H9 (cell line): Measurements from ENCODE around the gene SCAMP3. TPM values are rescaled to one million over a fixed set of nuclear protein-coding genes. Genes with fewer than 3 reads are reported as not detected.
A peak's percentile ranks its signal among the peaks of the same experiment; 100 is the strongest.

Experiments used
- DNase-seq: peaks from one replicate; pipeline ENCODE4 v3.0.0-alpha.2; 2017
- H2AFZ ChIP-seq: one replicate; pipeline ENCODE4 v1.6.1; 2013; ENCODE audit warnings: mild to moderate bottlenecking, low read length, control low read depth, moderate library complexity
- H2AK5ac ChIP-seq: 2 replicates; pipeline ENCODE4 v1.6.1; 2013; ENCODE audit warnings: low read length, control low read depth, mixed read lengths; ENCODE audit not compliant: insufficient read length
- H2BK120ac ChIP-seq: one replicate; pipeline ENCODE4 v1.6.1; 2013; ENCODE audit warnings: low read depth, mild to moderate bottlenecking, low read length, control low read depth, inconsistent platforms; ENCODE audit not compliant: poor library complexity, severe bottlenecking
- H2BK12ac ChIP-seq: 2 replicates; pipeline ENCODE4 v1.6.1; 2013; ENCODE audit warnings: low read length, control low read depth, mixed read lengths, low read depth; ENCODE audit not compliant: insufficient read length
- H2BK15ac ChIP-seq: 2 replicates; pipeline ENCODE4 v1.6.1; 2013; ENCODE audit warnings: low read depth, low read length, control low read depth
- H2BK20ac ChIP-seq: one replicate; pipeline ENCODE4 v1.6.1; 2013; ENCODE audit warnings: low read depth, mild to moderate bottlenecking, low read length, control low read depth, inconsistent platforms; ENCODE audit not compliant: poor library complexity, severe bottlenecking
- H2BK5ac ChIP-seq: 2 replicates; pipeline ENCODE4 v1.6.1; 2013; ENCODE audit warnings: low read length, control low read depth, mixed read lengths; ENCODE audit not compliant: insufficient read length
- H3K14ac ChIP-seq: 2 replicates; pipeline ENCODE4 v1.6.1; 2013; ENCODE audit warnings: low read length, control low read depth; ENCODE audit not compliant: insufficient read depth
- H3K18ac ChIP-seq: 2 replicates; pipeline ENCODE4 v1.6.1; 2013; ENCODE audit warnings: low read depth, mild to moderate bottlenecking, mixed read lengths, low read length, control low read depth; ENCODE audit not compliant: insufficient read length
- H3K23ac ChIP-seq: 2 replicates; pipeline ENCODE4 v1.6.1; 2013; ENCODE audit warnings: low read length, control low read depth, mixed read lengths, low read depth; ENCODE audit not compliant: insufficient read length
- H3K23me2 ChIP-seq: 2 replicates; pipeline ENCODE4 v1.6.1; 2013; ENCODE audit warnings: low read depth, mild to moderate bottlenecking, mixed read lengths, low read length, control low read depth; ENCODE audit not compliant: insufficient read length, poor library complexity, severe bottlenecking
- H3K27ac ChIP-seq: 2 replicates; pipeline ENCODE4 v1.5.1; 2013; ENCODE audit warnings: low read length, control low read depth, mixed read lengths, low read depth; ENCODE audit not compliant: insufficient read length
- H3K27me3 ChIP-seq: 2 replicates; pipeline ENCODE4 v1.6.1; 2013; ENCODE audit warnings: low read length, control low read depth, inconsistent platforms; ENCODE audit not compliant: insufficient read depth
- H3K4ac ChIP-seq: 2 replicates; pipeline ENCODE4 v1.6.1; 2013; ENCODE audit warnings: low read depth, mild to moderate bottlenecking, control low read depth, inconsistent platforms, low read length, moderate library complexity
- H3K4me1 ChIP-seq: 2 replicates; pipeline ENCODE4 v1.6.1; 2013; ENCODE audit warnings: low read length, control low read depth, inconsistent platforms; ENCODE audit not compliant: insufficient read depth
- H3K4me2 ChIP-seq: 2 replicates; pipeline ENCODE4 v1.6.1; 2013; ENCODE audit warnings: low read length, control low read depth, mixed read lengths; ENCODE audit not compliant: insufficient read length, insufficient read depth
- H3K56ac ChIP-seq: 2 replicates; pipeline ENCODE4 v1.6.1; 2013; ENCODE audit warnings: low read depth, mild to moderate bottlenecking, mixed read lengths, low read length, control low read depth; ENCODE audit not compliant: insufficient read length
- H3K79me1 ChIP-seq: 2 replicates; pipeline ENCODE4 v1.6.1; 2013; ENCODE audit warnings: low read depth, mild to moderate bottlenecking, moderate library complexity, low read length, control low read depth, inconsistent platforms; ENCODE audit not compliant: insufficient read depth, poor library complexity, severe bottlenecking
- H3K79me2 ChIP-seq: 2 replicates; pipeline ENCODE4 v1.6.1; 2013; ENCODE audit warnings: low read length, control low read depth, inconsistent platforms; ENCODE audit not compliant: insufficient read depth
- H3K9ac ChIP-seq: 2 replicates; pipeline ENCODE4 v1.6.1; 2013; ENCODE audit warnings: low read length, control low read depth, mixed read lengths; ENCODE audit not compliant: insufficient read length; ENCODE audit errors: extremely low read depth
- H3K9me3 ChIP-seq: one replicate; pipeline ENCODE4 v1.6.1; 2013; ENCODE audit warnings: low read depth, low read length, inconsistent platforms; ENCODE audit not compliant: control insufficient read depth
- H3T11ph ChIP-seq: one replicate; pipeline ENCODE4 v1.6.1; 2013; ENCODE audit warnings: mild to moderate bottlenecking, low read length, control low read depth, inconsistent platforms
- H4K20me1 ChIP-seq: one replicate; pipeline ENCODE4 v1.6.1; 2013; ENCODE audit not compliant: control insufficient read depth, insufficient read length, insufficient read depth
- H4K5ac ChIP-seq: 2 replicates; pipeline ENCODE4 v1.6.1; 2013; ENCODE audit warnings: low read depth, mild to moderate bottlenecking, mixed read lengths, low read length, control low read depth; ENCODE audit not compliant: insufficient read length
- H4K8ac ChIP-seq: replicated peaks from 2 replicates; pipeline ENCODE4 v1.6.1; 2013; ENCODE audit warnings: low read length, control low read depth, mixed read lengths, low read depth; ENCODE audit not compliant: insufficient read length
- H4K91ac ChIP-seq: 2 replicates; pipeline ENCODE4 v1.6.1; 2013; ENCODE audit warnings: low read depth, mild to moderate bottlenecking, moderate library complexity, mixed read lengths, low read length, control low read depth; ENCODE audit not compliant: insufficient read length
- H3K27ac Mint-ChIP-seq, 3 experiments: 2 replicates in 2 of 3; 3 replicates in 1 of 3; pipeline ENCODE4 v1.8.0; 2020 to 2021; ENCODE audit warnings: mixed read lengths in 3 of 3, mild to moderate bottlenecking in 1 of 3, moderate library complexity in 1 of 3
- H3K27me3 Mint-ChIP-seq: 2 replicates; pipeline ENCODE4 v1.8.0; 2021; ENCODE audit warnings: low read depth, mild to moderate bottlenecking, moderate library complexity, mixed read lengths
- H3K36me3 Mint-ChIP-seq, 3 experiments: 2 replicates in 2 of 3; 3 replicates in 1 of 3; pipeline ENCODE4 v1.8.0; 2020 to 2021; ENCODE audit warnings: low read depth in 3 of 3, mixed read lengths in 3 of 3; ENCODE audit not compliant: insufficient read depth in 1 of 3
- H3K4me1 Mint-ChIP-seq, 2 experiments: 2 replicates each; pipeline ENCODE4 v1.8.0; 2020; ENCODE audit warnings: mixed read lengths in 2 of 2
- H3K4me3 Mint-ChIP-seq, 2 experiments: 2 replicates in 1 of 2; 3 replicates in 1 of 2; pipeline ENCODE4 v1.8.0; 2020 to 2021; ENCODE audit warnings: mild to moderate bottlenecking in 2 of 2, mixed read lengths in 2 of 2, moderate library complexity in 1 of 2
- H3K9me3 Mint-ChIP-seq, 2 experiments: 2 replicates in 1 of 2; 3 replicates in 1 of 2; pipeline ENCODE4 v1.8.0; 2020; ENCODE audit warnings: mild to moderate bottlenecking in 2 of 2, mixed read lengths in 2 of 2, moderate library complexity in 1 of 2
- CTCF ChIP-seq: fragments of 200-600 bp; sonication (generic); conservative IDR thresholded peaks from 3 replicates; pipeline ENCODE4 v1.8.0; 2021; ENCODE audit warnings: antibody characterized with exemption, mild to moderate bottlenecking
- WGBS: extraction: QIAGEN DNeasy Blood & Tissue Kit; methylation state at CpG from one replicate; pipeline ENCODE4 v1.1.7; 2013; ENCODE audit warnings: missing lambda C conversion rate, low lambda C conversion rate, mixed read lengths; ENCODE audit not compliant: insufficient read length; ENCODE audit errors: extremely low coverage; 5-methylcytosine and 5-hydroxymethylcytosine counted together
- total RNA-seq: library from RNA; stranded (reverse); gene quantifications from 2 replicates; pipeline ENCODE4 v1.2.1, GENCODE V29; 2021

Gene SCAMP3
- total RNA-seq, 1 experiment from 2014 or later: 52.5 TPM

- no peak overlapping the region for H3K4ac ChIP-seq
- H3K4me3 Mint-ChIP-seq: peak overlapping the region in 1 of 2 experiments; percentile 30; a peak in 2 of 5 replicates
- no peak overlapping the region for H2BK5ac ChIP-seq
- no peak overlapping the region for H2AFZ ChIP-seq
- no peak overlapping the region for H4K91ac ChIP-seq
- peak overlapping the region in 1 of 3 experiments; percentile 29; a peak in 2 of 7 replicates for H3K27ac Mint-ChIP-seq
- no peaks in the 10 kb centered on the region for H3K79me1 ChIP-seq
- H4K8ac ChIP-seq: no peak overlapping the region
- no peak overlapping the region for H2BK20ac ChIP-seq
- no peaks in the 10 kb centered on the region for H4K20me1 ChIP-seq
- no peaks in the 10 kb centered on the region; the same call in 1 of the 2 replicates for H3K27me3 ChIP-seq
- no peak overlapping the region for H2BK15ac ChIP-seq
- H3K18ac ChIP-seq: no peak overlapping the region
- H2BK12ac ChIP-seq: no peak overlapping the region
- peaks cover 0 to 3% of the 10 kb centered on the region in 2 experiments; a peak in 1 of 5 replicates for H3K9me3 Mint-ChIP-seq
- peaks cover 9% of the 10 kb centered on the region for H3K23me2 ChIP-seq
- no peak overlapping the region for H3K23ac ChIP-seq
- peaks cover 28 to 34% of the 10 kb centered on the region in 2 experiments for H3K4me1 Mint-ChIP-seq
- H3K36me3 Mint-ChIP-seq: peaks cover 2 to 21% (median 21%) of the 10 kb centered on the region in 3 experiments
- no peak for TF ChIP-seq CTCF
- no peak overlapping the region for H3K27ac ChIP-seq
- H3K56ac ChIP-seq: no peak overlapping the region
- H3K9me3 ChIP-seq: no peaks in the 10 kb centered on the region
- no peaks in the 10 kb centered on the region for H3K4me1 ChIP-seq
- H2BK120ac ChIP-seq: no peak overlapping the region
- H3K14ac ChIP-seq: no peak overlapping the region
- H2AK5ac ChIP-seq: no peak overlapping the region
- no peak overlapping the region for H3T11ph ChIP-seq
- H3K4me2 ChIP-seq: no peak overlapping the region
- no peak overlapping the region for H4K5ac ChIP-seq
- no peak for DNase-seq
- H3K9ac ChIP-seq: no peak overlapping the region
- peaks cover 33% of the 10 kb centered on the region for H3K27me3 Mint-ChIP-seq
- WGBS: no CpG with 5 or more reads among the region's 4 CpGs
- H3K79me2 ChIP-seq: no peaks in the 10 kb centered on the region
Measured at GRCh38 chr1:155241841-155242264, 20.3 kb downstream of the SCAMP3 start.
